Stimulated activated CD4-positive, alpha-beta T cell treated with anti-CD3 and anti-CD28 coated beads, TNF-alpha, amount 100 ng/mL, for 4 hours (primary cell): ENCODE measurements around the gene CLPTM1L.
"Not testable (repeated sequence)": the region's sequence is repeated elsewhere in the genome, so short reads cannot be mapped to it uniquely, and the experiment has no call there.

Source experiments
- DNase-seq, 3 experiments: peaks; one replicate each; pipeline ENCODE4 v3.0.0-alpha.2; 2020; ENCODE audit warnings: low read depth in 3 of 3

Gene CLPTM1L

GRCh38 chr5:1292139-1292538 lies 52.8 kb downstream of the CLPTM1L start:
- DNase-seq, result no peak

- no peak for DNase-seq
These were observed 53.3 kb downstream of the CLPTM1L start for GRCh38 chr5:1291611-1292080.

GRCh38 chr5:1290956-1291355 lies 53.9 kb downstream of the CLPTM1L start:
- not testable (repeated sequence) for DNase-seq

GRCh38 chr5:1289559-1289958 lies 55.3 kb downstream of the CLPTM1L start:
- DNase-seq, result not testable (repeated sequence)

- no peak for DNase-seq
These were observed 56.2 kb downstream of the CLPTM1L start for GRCh38 chr5:1288439-1289335.

GRCh38 chr5:1285883-1286291 lies 59.0 kb downstream of the CLPTM1L start:
- DNase-seq, result no peak

- DNase-seq, result no peak
These were observed 59.8 kb downstream of the CLPTM1L start for GRCh38 chr5:1285141-1285540.

GRCh38 chr5:1284336-1284970 lies 60.4 kb downstream of the CLPTM1L start:
- DNase-seq, result not testable (repeated sequence)

GRCh38 chr5:1283729-1284041 lies 61.2 kb downstream of the CLPTM1L start:
- not testable (repeated sequence) for DNase-seq

- DNase-seq, result not testable (repeated sequence)
These were observed 61.7 kb downstream of the CLPTM1L start for GRCh38 chr5:1282993-1283728.

GRCh38 chr5:1282131-1282992 lies 62.5 kb downstream of the CLPTM1L start:
- DNase-seq, result no peak

GRCh38 chr5:1281038-1281882 lies 63.6 kb downstream of the CLPTM1L start:
- DNase-seq, result no peak

GRCh38 chr5:1280177-1281037 lies 64.5 kb downstream of the CLPTM1L start:
- no peak for DNase-seq

GRCh38 chr5:1279443-1280151 lies 65.3 kb downstream of the CLPTM1L start:
- no peak for DNase-seq

GRCh38 chr5:1278656-1279442 lies 66.0 kb downstream of the CLPTM1L start:
- no peak for DNase-seq

GRCh38 chr5:1278216-1278615 lies 66.7 kb downstream of the CLPTM1L start:
- no peak for DNase-seq

GRCh38 chr5:1277781-1278180 lies 67.1 kb downstream of the CLPTM1L start:
- DNase-seq, result no peak

- no peak for DNase-seq
These were observed 67.6 kb downstream of the CLPTM1L start for GRCh38 chr5:1277331-1277730.
